HG03342 (cell line): ENCODE measurements around the gene NAA35.
"Not testable (repeated sequence)": the region's sequence is repeated elsewhere in the genome, so short reads cannot be mapped to it uniquely, and the experiment has no call there.

Experiments
- ATAC-seq: cut with Tn5 transposase; IDR thresholded peaks from one replicate; pipeline ENCODE4 v1.9.1; 2021; ENCODE audit warnings: mild to moderate bottlenecking, moderate library complexity; ENCODE audit not compliant: unreplicated experiment

The NAA35 gene

DNA sequence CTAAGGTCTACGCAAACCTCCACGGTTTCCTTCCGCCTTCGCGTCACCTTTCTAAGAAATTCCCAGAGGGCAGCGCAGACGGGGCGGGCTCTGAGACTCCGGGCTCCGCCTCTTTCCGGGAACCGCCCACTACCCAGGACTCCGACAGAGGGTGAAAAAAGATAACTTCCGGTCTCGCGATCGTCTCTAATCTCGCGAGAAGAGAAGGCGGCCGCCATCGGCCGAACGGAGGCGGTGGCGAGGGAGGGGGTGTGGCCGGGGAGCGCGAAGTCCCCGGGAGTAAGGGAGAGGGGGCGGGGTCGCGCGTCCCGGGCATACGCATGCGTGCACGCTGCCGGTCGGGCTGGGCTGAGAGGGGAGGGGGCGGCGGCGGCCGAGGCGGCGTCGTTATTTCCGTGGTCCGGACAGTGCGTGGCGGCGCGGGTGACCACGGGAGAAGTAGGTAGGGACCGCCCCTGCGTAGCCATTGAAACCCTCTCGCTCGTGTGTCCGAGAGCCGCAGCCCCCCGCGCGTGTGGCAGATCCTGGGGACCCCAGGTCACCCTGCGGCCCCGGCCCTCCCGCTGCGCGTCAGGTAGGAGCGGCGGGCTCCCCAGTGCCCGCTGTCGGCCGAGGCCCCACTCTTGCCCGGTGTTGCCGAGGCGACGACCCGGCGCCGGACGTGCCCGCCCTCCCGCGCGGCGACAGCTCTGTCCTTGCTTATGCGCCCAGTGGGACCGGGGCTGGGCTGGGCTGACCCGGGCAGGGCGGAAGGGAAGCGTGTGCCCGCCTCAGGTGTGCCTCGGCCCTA, at the start of gene NAA35:
TSS of gene NAA35 (plus strand) at position 315 of the 790 bp plus-strand sequence. CDS start 1,014 bp downstream, outside the sequence.
- ATAC-seq: peak; percentile 85

DNA sequence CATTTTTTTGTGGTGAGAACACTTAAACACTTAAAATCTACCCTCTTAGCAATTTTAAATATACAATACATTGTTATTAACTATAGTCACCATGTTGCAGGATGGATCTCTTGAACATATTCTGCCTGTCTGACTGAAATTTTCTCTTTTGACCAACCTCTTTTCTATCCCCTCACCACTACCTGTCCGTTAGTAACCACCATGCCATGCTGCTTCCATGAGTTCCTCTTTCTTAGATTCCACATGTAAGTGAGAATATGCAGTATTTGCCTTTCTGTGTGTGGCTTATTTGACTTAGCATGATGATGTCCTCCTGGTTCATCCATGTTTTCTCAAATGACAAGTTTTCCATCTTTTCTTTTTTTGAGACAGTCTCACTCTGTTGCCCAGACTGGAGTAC, 48.5 kb upstream of the NAA35 start:
- no peak for ATAC-seq

DNA sequence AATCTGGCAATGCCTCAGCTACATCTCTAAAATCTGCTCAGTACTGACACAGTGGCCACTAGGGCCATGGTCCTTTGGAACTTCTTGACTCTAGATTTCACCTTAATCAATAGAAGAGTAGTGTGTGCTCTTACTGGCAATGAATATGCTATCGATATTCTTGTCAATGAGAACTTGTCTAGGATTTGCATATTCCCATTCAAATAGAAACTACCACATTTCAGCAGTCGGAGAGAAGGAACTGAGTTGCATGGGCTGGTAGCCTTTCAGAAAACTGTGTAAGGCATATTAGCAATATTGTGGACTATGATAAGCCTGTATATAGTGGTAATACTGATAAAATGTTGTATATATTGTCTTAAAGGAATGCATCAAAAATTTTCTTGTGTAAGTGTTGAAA, 45.3 kb upstream of the NAA35 start:
- ATAC-seq: peak; percentile 51

DNA sequence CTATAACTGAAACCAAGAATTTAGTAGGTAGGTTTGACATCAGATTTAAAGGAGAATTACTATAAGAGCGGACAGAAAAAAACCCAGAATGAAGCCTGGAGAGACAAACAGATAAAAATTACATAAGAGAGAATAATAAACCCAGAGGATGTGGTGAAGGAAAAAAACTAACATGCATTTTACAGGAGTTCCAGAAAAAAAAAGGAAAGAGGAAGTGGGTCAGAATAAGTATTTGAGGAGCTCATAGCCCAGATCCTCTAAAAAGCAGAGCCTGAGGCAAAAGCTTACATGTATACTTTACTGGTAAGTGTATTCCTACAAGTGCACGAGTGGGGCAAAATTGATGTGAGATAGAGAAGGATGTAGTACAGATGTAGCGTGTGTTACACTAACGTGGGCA, 43.1 kb upstream of the NAA35 start:
- ATAC-seq: no peak

DNA sequence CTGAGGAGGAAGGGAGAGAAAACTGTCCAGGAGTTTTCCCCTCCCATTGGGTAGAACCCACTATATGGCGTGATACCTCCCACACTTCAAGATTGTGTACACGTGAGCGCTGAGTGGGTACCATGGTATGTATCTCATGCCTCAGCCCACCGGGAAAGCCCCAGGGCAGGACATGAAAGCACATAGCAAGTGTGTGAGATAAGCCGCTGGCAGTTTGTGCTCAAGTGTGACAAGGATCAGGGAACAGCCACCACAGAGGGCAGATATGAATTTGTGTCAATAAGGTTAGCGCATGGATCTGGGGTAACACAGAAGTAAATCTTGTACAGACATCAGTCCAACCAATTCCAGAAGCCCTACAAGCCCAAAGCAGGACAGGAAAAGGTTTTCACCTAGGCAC, 42.6 kb upstream of the NAA35 start:
- no peak for ATAC-seq

DNA sequence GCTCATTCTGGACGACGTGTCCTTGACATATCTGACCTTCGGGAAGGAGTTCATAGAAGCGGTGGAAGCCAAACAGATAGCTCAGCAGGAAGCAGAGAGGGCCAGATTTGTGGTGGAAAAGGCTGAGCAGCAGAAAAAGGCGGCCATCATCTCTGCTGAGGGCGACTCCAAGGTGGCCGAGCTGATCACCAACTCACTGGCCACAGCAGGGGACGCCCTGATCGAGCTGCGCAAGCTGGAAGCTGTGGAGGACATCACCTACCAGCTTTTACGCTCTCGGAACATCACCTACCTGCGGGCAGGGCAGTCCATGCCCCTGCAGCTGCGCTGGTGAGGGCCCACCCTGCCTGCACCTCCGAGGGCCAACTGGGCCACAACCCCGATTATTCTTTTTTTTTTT, 41.6 kb upstream of the NAA35 start:
- no peak for ATAC-seq

DNA sequence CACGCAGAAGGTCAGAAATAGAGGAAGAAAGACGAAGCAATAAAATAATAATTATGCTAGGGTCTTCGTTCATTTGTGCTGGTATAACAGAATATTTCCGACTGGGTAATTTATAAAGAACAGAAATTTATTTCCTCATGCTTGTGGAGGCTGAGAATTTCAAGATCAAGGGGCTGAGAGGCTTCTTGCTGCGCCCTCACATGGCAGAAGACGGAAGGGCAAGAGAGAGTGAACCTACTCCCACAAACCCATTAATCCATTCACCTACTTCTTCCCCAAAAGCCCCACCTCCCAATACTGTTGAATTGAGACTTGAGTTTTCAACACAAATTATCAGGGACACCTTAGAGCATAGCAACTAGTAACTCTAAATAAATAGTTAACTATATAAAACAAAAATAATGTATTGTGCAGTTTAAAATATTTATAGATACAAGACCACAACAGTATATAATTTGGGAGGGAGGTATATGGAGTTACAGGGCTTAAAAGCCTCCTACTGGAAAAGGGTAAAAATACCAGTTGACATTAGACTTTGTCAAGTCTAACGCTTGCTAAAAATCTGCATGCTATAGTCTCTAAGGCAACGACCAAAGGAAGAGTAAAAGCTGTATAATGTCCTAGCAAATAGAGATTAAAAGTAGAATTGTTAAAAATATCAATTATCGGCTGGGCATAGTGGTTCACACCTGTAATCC, 40.3 kb upstream of the NAA35 start:
- ATAC-seq: no peak

DNA sequence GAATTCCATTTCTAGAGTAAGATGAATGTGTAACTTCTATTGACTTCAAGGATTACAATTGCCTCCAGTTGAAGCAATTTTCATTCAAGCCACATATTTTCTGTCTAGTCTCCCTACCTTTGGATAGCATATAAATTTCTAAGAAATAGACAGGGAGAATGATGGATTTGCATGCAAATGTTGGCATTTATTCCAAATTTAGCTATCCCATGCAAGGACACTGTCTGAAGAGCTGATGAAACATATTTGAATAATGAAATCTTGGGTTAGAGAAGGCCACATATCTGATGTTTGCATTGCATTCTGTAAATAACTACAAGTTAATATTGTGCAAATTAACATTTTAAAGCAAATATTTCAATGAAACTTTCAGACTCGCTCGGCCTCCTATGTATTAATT, 36.0 kb upstream of the NAA35 start:
- ATAC-seq: no peak

DNA sequence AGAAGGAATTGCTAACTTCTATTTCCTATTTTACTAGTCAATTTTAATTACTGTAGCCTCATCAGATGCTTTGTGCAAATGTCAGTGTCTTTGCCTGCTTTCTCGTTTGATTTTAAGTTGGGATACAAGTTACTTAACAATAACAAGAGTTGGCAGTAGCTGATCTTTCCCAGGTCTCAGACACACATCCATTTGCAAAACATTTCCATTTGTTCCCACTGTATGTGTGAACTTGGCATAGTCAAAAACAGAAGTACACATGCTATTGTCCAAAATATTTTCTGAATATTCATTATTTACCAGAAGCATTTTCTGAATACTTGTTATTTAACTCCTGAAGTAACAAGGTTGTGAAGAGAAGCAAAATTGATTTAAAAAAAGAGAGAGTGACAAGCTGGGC, 35.0 kb upstream of the NAA35 start:
- no peak for ATAC-seq

DNA sequence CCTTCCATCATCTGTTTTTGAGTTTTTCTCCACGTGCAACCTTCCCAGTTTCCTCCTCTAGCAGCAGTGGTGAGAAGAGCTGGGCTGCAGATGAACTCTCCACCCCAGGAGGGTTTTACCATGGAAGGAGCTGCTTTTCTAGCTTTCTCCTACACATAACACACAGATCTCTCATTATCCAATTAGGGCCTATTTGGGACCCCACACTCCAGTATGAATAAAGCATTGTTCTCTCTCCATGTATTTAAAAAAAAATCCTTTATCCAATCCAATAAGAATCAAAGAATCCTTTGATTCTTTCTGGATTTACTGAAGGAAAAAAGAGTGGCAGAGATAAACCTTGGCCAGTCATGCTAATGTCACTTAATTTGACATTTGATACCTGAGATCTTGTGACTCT, 31.6 kb upstream of the NAA35 start:
- ATAC-seq: no peak

DNA sequence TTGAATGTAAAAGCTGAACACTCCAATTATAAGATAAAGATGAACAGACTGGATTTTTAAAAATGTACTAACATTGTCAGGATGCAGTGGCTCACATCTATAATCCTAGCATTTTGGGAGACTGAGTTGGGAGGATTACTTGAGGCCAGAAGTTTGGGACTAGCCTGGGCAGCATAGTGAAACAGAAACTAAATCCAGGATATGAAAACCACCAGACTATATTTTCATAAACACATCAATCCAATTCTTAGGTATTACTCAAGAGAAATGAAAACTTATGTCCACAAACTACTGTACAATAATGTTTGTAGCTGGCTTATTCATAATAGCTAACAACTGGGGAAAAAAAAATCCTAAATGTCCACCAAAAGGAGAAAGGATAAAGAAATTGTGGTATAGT, 26.8 kb upstream of the NAA35 start:
- ATAC-seq: no peak

DNA sequence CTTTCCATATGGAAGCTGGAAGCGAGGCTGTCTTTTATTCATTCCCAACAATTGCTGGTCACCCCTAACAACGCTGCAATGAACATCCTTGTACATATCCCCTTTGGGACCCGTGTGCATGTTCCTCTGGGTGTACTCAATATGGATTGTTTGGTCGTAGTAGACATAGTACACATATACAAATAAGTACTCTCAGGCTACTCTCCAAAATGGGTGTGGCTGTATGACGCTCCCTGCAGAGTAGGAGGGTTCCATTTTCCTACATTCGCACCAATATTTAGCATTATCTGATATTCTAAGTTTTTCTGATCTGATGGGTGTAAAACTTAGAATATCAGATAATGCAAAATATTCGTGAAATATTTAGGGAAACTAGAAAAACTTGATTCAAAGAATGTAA, 23.2 kb upstream of the NAA35 start:
- no peak for ATAC-seq

DNA sequence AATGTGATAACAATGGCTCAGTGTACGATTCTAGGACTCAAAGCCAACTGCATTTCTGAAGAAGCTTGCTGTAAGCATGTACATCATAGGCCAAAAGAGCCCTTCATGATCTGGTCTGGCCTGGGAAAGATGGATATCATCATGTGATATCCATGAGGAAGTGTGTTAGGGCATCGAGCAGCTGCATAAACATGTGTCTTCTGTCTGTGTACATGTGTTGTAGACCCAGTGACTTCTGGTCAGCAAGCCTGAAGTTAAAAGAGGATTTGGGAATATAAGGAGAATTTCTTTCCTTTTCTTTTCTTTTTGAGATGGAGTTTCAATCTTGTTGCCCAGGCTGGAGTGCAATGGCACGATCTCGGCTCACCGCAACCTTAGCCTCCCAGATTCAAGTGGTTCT, 15.5 kb upstream of the NAA35 start:
- ATAC-seq: no peak

DNA sequence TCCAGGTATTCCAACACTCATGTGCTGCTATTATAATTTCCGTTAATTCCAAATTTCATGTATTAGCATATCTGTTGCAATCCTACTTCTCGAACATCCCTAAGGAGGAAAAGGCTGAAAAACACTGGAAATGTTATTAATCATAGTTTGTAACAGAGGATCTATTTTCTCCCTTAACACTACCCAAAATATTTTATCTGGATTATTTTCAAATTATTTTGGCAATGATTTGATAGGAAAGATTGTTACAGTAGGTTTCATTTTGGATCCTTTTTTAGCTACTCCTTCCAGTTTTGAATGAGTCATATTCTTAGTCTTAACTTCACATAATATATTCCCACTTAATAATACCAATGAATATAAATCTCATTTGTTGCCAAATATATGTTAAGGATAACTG, 13.9 kb upstream of the NAA35 start:
- no peak for ATAC-seq

DNA sequence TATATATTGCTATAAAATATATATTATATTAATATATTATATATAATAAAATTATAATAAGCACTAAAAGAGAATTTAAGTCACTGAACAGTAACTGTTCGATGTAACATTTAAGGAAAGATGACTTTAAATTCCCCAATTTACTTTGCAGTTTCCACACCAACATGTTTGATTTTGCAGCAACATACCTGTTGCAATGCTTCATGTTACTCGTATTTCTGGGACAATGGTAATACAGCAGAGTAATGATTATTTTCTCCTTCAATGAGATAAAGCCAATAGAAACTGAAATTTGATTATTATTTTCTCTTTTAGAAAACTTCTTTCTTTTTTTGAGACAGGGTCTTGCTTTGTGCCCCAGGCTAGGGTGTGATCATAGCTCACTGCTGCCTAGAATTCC, 9.5 kb upstream of the NAA35 start:
- no peak for ATAC-seq

DNA sequence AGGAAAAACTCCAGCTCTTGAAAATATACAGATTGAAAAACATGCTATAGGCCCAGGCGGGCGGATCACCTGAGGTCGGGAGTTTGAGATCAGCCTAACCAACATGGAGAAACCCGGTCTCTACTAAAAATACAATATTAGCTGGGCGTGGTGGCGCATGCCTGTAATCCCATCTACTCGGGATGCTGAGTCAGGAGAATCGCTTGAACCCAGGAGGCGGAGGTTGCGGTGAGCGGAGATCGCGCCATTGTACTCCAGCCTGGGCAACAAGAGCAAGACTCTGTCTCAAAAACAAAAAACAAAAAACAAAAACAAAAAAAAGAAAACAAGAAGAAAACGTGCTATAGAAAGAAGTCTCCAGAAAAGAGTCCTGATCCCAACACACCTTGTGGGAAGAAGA, 5.0 kb upstream of the NAA35 start:
- ATAC-seq: not testable (repeated sequence)

DNA sequence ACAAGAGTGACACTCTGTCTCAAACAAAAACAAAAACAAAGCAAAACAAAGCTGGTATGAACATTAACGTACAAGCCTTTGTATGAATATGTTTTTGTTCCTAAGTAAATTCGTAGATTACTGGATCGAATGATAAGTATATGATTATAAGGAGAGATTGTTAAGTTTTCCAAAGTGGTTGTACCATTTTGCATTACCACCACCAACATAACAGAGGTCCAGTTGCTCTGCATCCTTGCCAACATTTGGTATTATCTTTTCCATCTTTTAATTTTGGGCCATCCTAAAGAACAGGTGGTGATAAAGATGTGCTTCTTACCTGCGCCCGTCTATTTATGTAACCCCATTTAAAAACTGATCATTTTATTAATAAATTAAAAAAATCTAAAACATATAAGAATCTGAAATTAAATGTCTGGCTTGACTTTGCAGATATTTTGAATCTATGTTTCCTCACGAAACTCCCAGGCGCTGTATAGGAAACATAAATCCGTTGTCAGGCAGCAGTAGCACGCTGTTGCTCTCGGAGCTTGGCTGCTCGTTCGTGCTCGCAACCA, 593 bp upstream of the NAA35 start:
- ATAC-seq: no peak

DNA sequence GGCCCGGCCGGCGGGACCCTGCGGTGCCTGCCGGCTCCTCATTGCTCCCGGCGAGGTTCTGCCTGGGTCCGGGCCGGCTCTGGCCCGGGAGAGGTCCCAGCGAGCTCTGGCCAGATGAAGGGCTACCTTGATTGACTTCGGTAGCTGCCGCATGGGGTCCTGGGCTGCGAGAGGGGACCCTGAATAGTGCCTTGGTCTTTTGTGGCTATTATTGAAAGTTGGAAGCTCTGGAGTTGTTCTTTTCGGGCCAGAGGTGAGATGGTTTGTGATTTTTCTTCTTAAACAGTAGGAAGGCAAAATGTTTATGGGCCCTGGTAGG, 635 bp downstream of the NAA35 start:
- no peak for ATAC-seq

DNA sequence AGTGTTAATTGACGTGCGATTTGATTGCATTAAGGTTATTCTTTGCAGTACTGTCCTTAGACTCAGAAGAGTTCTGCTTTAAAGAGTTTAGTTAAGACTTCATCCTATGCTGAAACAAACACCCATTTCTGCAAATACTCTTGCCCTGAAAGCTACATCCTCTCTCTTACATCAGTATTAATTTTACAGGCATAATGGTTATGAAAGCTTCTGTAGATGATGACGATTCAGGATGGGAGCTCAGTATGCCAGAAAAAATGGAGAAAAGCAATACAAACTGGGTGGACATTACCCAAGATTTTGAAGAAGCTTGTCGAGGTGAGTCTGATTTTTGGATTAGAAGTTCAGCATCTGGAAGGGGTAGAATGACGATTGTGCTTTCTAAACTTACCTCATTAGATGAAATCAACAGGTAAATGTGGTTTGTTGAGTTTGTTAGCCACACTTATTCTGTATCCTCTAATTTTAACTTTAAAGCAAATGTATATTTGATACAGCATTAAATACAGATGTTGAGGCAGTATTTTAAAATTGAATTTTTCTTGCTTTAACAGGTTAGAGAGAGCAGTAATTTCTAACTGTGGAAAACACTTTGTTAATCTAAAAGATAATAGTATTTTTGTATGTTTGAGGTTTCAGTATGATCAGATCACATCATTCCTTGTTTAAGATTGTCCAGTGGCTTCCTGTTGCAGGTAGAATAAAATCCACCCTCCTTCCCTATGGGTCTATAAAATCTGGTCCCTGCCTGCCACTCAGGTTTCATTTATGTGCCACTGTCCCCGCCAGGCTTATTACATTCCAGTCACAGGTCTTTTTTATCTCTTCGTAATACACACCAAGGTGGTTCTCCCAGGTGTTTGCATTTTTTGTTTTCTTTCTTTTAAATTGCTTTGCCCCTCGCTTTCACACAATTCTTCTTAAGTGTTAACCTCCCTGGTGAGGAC, 1.3 kb downstream of the NAA35 start:
- ATAC-seq: no peak

DNA sequence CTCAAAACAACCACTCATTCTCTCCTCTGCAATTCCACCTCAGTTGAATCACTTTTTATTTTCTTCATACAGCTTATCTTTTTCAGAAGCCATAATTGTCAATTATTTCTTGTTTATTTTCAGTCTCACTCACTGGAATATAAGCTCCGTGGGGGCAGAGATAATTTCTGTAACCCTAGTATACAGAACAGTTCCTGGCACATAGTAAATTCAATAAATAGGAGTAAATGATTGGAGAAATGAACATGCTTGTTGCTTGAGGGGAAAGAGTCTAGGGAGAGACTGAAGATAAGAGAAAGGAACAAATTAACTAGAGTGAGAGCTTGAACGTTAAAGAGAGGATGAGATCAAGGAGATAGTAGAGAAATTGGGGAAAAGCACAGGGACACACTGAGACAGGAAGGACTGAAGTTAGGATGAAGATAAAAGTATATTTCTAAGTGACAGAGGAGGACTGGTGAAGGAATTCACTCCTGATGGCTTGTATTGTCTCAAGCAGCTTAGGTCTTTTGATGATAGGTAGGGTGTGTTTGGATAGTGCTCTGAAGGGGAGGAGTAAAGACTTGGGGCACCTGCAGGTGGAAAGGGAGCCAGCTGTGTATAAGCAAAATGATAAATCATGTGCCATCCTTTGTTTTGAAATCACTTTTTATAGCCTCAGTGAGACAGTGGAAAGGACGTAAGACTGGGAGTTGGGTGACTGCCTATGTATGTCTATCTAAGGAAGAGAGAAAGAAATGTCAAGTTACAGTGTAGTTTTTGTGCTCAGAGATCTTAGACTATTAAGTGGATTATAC, 2.2 kb downstream of the NAA35 start:
- ATAC-seq: no peak
